Stimulated activated CD8-positive, alpha-beta memory T cell treated with anti-CD3 and anti-CD28 coated beads, Interleukin-4, amount 100 ng/mL, for 4 hours (primary cell): Measurements from ENCODE around the gene KLF2.
"Not testable (repeated sequence)": the region's sequence is repeated elsewhere in the genome, so short reads cannot be mapped to it uniquely, and the experiment has no call there.

Source experiments
- DNase-seq, 2 donors: peaks; one replicate each; pipeline ENCODE4 v3.0.0-alpha.2; 2020; ENCODE audit warnings: low read depth in 2 of 2, low spot score in 1 of 2

Gene KLF2

DNA sequence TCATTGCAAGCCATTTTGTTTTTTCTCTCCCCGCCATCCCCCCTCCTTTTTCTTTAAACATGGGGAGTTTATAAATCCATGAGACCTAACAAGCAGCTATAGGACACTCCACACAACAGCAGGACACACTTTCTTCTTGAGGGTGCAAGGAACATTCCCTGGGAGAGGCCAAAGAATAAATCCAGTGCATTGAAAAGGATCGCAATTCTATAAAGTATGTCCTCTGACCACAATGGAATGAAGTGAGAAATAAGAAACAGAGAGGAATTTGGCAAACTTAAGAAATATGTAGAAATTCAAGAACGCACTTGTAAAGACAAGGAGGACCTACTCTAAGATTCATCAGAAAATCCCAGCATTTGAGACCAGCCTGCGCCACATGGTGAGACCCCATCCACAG is 11.9 kb downstream of the KLF2 start:
- DNase-seq, result no peak

DNA sequence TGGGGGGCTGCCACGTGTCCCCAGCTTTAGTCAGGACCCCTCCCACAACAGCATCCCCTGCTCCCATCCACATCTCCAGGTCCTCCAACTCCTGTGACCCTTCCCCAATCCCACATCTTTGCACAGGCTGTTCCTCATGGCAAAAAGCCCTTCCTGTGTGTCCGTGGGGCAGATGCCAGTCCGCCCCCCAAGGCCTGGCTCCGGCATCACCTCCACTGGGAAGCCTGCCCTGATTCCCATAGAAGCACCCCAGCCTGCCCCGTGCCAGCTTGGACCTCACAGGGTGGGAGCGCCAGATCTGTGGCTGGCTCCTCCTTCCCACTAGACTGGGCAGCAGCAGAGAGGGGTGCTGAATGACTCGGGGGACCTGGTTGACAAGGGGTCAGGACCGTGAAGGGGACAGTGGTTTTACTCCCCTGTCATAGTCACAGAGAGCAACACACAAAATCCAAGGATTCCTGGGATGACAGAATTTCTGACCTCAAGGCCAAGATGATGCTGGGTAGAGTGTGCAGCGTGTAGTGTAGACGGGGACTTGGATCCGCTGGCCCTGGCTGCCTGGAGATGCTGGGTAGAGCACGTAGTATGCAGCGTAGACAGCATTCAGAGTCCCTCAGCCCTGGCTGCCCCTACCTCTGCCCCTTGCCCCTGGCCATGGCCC is 13.3 kb downstream of the KLF2 start:
- no peak for DNase-seq

DNA sequence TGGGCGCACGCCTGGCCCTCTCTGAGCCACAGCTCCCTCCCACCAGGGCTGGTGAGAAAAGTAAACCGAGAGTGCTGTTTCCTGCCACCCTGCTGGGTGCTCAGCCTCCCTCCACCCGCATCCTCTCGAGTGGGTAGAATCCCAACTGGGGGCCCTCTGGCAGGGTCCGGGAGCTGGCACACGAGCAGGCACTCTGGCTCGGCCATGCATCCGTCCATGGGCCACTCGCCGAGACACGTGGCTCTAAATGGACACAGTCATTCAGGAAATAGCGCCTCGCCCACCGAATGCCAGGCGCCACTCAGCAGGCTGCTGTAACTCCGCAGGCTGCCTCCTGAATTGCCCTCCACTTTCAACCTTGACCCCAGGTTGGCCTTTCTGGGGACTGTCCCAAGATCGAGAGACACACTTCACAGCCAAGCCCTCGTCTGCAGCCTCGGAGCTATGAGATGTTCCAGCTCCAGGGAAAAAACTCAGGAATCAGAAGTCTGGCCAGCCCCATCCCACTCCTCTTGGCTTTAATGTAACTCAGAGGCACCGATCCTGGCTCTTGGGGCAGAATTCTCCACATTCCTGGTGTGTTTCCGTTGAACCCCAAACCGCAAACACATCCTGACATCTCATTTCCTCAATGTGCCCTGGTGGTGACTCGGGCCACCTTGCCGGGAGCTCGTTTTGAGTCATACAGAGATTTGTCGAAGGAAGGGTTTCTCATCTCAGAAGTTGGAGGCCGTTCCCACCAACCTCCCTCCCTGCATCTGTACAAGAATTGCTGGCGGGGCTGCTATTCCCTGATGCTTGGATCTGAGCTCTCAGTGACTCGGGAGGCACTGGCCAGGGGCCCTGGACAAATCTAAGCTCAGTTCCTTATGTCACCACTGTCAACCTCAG is 14.1 kb downstream of the KLF2 start:
- DNase-seq, result no peak

DNA sequence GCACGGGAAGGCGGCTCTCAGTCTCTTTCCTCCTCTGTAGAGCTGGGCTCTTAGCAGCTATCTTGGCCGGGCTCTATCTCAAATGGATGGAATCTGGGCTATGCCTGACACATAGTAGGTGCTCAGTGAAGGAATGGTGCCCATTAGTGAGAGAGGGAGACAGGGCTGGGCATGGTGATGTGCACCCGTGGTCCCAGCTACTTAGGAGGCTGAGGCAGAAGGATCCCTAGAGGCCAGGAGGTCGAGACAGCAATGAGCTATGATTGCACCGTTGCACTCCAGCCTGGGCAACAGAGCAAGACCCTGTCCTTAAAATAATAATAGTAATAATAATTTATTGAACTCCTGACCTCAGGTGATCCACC is 14.7 kb downstream of the KLF2 start:
- no peak for DNase-seq

DNA sequence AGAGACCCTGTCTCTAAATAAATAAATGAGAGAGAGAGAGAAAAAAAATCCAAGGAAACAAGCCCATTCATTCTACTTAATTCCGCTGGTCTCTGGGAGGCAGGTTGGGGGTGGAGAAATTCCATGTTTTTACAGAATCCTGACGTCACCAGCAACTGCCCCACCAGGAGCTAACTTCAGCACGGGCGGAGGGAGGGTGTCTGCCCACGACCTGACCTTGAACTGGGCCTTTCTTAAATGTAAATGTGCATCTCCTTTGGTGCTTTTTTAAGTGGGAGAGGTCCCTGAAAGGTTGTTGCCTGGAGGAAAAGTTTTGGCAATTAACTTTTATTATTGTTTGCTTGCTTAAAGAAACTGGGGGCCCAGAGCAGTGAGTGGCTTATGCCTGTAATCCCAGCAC is 15.5 kb downstream of the KLF2 start:
- no peak for DNase-seq

DNA sequence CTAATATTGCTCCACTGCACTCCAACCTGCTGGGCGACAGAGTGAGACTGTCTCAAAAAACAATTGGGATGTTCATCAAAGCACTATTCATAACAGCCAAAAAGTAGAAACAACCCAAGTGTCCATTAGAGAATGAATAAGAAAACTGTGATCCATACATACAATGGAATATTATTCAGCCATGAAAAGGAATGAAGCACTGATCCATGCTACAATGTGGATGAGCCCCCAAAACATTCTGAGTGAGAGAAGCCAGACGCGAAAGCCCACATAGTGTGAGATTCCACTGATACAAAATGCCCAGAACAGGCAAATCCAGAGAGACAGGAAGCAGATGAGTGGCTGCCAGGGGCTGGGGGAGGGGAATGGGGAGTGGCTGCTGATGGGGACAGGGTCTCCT is 16.0 kb downstream of the KLF2 start:
- no peak for DNase-seq

DNA sequence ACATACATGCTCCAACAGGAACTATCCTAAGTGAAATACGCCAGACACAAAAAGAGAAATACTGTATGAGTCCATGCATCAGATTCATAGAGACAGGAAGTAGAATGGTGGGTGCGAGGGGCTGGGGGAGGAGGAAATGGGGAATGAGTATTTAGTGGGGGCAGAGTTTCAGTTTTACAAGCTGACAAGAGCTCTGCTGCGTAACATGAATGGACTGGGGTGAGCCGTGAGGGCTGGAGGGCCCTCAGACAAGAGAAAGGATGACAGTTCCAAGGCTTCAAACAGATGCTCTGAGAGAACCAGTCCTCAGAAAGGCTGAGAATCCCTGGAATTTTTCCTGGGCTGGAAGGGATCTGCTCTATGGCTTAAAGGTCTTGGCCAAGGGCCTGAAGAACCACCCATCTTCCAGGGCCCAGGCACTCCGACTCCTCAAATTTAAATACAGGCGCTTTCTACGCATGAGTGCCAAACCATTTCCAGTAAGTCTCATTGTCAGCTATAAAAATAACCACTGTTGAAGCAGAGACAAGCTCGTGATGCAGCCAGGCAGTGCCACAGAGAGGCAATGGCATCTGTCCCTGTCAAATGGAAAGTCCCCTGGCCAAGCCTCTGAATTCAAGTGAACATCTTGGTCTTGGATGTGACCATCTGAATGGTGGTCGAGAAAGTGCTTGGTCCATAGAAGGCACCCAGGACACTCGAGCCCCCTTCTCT is 17.5 kb downstream of the KLF2 start:
- no peak for DNase-seq

DNA sequence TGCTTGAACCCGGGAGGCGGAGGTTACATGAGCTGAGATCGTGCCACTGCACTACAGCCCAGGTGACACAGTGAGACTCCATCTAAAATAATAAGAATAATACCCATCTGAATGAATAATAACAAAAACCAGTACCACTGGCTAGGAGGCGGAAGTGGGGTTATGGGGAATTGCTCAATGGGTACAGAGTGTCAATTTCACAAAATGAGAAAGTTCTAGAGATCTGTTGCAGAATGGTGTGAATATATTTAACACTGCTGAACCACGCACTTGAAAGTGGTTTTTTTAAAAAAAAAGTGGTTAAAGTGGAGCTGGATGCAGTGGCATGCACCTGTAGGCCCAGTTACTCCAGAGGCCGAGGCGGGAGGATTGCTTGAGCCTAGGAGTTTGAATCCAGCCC is 18.5 kb downstream of the KLF2 start:
- no peak for DNase-seq

DNA sequence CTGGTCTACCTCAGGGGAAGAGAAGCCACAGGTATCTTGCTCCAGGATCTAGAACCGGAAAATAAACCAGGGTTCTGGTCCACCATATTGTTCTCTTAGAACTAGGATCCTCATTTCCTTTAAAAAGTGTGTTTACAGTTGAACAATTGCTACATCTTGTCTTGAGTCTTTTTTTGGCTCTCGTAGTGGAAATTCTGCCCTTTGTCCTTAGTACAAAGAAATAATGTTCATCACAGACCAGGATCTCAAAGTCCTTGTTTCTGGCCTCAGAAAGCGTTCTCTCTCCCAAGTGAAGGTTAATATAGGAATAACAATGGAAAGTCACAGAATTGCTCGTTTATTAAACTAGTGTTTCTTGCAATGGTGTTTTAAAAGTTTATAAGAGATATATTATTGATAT is 20.8 kb downstream of the KLF2 start:
- no peak for DNase-seq

DNA sequence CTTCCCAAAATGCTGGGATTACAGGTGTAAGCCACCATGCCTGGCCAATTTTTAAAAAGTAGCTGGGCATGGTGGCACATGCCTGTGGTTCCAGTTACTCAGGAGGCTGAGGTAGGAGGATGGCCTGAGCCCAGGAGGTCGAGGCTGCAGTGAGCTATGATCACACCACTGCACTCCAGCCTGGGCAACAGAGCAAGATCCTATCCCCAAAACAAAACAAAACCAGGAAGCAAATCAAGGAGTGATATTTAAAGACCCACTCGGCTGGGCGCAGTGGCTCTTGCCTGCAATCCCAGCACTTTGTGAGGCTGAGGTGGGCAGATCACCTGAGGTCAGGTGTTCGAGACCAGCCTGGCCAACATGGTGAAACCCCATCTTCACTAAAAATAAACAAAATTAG is 22.5 kb downstream of the KLF2 start:
- not testable (repeated sequence) for DNase-seq

DNA sequence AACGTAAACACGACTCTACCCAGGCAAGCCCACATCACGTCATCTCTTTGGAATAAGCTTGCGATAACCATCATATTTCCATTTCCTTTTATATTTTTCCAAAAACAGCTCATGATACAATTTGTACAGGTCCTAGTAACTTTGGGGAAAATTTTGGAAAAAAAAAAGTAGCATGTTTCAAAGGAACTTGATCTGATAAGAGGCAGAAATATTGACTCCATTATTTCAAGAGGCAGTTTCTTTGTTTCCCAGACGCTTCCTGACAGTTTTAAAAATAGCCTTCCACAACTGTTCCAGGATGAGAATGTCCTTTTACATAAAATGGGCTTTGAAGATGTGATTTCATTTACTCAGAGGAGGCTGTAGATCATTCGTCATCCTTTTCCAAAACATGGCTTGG is 23.1 kb downstream of the KLF2 start:
- no peak for DNase-seq

DNA sequence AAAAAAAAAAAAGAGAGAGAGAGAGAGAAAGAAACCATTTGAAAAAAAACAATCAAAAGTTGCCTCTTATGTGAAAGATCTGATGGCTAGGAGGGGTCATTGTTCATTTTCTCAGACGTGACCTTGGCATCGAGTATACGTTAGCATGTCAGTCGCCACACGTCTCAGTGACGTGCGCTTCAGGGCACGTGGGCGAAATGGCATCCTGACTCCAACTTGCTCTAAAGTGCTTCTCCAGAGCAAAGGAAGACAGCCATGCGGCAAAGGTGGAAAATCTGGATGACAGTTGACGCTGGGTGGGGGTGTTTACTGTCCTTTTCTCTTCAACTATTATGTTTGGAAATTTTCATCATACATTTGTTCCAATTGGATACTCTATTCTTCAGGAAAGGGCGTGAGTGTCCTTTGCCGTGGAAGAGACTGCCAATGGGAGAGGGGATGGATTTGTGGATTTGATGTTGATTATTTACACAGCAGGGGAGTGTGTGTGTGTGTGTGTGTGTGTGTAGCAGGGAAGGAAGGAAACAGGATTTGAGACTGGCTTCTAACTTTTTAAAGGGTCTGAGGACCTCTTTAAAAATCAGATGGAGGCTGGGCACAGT is 25.0 kb downstream of the KLF2 start:
- DNase-seq, result no peak

DNA sequence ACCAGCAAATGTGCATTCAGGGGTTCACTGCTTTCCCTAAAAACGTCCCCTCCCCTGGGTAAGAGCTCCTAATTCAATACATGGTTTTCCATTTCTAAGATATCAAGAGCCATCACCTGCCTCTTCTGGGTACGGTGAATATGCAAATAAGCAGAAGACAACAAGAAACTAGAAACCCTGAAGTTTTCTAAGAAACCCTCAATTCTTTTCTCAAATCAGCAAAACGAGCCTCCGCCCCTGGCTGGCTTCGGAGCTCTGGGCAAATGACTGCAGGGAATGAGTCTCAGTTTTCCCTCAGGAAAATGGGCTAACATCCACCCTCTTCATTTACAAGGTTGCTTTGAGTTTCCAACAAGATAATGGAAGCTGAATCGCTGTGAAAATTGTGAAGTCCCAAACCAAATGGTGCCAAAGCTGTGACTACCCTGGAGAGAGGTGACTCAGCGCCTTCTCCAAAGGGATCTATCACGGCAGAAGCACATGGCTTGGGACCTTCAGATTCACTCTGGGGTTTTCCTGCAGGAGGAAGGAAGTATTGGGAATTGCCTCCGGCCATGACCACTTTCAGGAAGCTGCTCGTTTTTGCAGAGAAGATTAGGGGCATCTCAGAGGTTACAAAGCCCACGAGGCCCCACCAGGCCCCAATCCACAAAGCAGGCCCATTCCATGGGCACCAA is 26.6 kb downstream of the KLF2 start:
- no peak for DNase-seq

DNA sequence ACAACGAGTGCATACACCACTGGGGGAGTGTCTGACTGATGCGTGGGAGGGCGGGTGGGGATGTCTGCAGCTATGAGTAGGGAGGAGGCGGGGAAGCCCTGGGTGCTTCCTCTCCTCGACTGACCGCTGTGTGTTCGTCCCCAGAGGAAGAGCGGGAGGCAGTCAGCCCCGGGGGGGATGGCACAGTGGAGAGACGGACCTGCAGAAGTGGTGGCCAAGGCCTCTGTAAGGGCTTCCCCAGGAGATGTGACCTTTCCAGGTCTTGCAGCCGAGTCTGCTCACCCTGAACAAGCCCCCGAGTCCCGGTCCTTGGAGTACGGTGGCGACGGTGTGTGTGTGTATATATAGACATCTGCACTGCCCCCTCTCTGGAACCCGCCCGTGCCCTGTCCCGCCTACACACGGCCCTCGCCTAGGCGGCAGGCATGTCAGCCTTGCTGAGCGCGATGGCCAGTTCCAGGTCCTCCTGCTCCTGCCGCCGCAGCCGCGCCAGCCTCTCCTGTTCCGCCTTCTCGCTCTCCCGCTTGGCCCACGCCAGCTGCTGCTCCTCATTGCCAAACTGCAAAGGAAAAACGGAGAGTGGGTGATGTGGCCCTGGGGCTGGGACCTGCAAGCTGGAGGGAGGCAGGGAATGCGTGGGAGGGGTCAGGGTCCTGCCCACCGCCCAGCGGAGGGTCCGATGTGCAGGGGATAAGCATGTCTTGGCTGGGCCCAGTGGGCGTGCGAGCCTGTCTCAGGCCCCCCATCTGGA is 30.8 kb downstream of the KLF2 start:
- no peak for DNase-seq

DNA sequence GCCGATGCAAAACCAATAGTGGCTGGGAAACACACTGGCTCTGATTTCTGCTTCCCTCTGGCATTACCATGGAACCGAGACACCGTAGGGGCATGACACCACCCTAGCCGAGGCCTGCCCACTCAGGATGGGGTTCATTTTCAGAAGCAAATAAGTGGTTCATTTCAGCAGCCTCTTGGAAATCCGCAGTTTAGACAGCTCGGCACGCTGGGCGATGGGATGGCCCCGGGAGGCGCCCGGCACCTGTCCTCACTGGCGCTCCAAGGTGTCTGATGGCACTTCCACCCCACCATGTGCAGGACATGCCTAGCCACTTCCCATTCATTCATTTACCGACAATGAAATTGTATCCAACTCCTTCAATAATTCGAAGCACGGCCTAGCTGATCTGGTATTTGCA is 33.8 kb downstream of the KLF2 start:
- DNase-seq, result no peak

DNA sequence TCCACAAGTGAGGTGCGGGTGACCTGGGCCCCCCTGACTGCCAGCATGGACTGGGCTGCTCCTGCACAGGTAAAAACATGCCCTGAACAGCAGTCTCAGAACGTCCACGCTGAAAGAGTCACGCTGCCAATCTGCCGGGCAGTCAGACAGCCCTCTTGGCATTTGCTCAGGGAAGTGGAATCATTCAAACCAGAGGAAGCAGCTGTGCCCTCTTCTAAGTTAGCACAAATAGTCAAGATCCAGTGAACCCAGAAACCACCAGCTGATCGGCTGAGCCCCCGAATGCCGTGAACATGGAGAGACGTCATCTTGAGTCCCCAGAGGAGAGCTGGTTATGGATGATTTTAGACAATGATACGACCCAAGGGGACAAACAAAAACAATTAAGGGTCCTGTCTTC is 34.4 kb downstream of the KLF2 start:
- DNase-seq, result no peak

DNA sequence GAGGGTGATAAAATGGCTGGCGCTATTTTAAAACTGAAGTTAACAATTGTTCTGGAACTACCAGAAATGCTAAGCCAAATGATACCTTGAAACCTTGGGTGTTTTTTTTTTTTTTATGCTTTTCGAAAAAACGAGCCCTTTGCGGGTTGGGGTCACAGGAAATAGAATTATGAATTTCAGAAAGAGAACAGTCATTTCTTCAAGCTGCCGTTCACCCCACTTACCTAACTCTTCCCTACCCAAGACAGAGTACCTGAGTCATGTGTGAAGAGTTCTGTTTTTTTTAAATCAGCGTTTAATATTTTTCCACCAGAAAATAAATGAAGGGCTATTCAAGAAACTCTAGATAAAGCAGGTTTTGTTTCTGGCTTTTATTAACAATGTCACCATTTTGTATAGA is 35.3 kb downstream of the KLF2 start:
- no peak for DNase-seq

DNA sequence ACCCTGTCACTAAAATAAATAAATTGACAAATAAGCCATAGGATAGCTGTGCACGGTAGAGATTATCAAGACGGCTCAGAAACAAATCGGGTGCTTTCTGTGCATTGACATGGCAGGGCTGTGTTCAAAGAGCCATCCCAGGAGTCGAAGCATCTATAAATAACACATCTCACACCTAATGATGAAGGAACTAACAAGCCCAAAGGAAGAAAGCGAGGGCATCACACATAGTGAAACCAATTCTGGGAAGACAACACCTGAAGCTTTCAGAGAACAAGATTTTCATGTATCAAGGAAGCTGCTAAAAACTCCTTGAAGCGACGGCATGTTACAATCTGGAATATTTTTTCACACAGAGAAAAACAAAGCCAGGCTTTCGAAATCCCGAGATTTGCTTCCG is 36.1 kb downstream of the KLF2 start:
- DNase-seq, result no peak

DNA sequence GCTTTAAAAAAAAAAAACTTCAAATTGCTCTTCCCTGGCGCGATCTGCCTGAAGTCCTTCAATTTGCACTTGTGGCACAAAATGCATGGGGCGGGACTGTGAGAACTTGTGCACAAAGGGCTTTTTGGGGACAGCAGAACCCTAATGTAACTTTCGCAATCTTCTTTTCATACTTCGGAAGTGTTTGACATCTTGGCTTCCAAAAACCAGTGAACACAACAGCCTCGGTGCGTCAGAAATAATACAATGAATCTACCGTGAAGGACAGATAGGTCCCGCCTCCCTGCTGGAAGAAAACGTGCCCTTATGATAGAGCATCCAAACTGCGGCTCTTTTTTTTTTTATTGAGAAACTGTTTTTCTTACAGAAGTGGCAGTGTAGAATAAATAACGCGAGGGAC is 36.6 kb downstream of the KLF2 start:
- no peak for DNase-seq

DNA sequence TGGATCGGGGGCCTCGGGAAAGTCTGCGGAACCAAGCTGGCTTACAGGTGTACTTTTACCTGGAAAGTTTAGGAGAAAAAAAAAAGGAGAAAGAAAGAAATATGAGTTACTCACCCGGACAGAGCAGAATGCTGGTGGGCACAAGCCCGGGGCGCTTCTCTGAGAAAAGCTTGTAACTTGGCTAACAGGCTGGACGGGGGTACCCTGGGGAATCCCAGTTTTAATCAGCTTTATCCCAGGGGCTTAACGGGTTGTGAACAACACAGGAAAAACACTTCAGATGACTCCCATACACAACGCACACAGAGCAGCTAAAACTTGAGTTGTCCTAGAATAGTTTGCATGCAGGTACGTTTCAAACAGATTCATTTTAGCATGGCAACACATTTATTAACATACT is 37.3 kb downstream of the KLF2 start:
- DNase-seq, result no peak
